HepG2 (cell line): ENCODE data around the gene CBX2. TPM values are rescaled to one million over a fixed set of nuclear protein-coding genes. Genes with fewer than 3 reads are reported as not detected.

Experiments used
- FOXM1 ChIP-seq: sonication (generic); formaldehyde crosslinking; IDR thresholded peaks from 2 replicates; pipeline ENCODE4 v1.5.0; 2020; ENCODE audit warnings: missing genetic modification reagents
- GMEB1 ChIP-seq: sonication (generic); formaldehyde crosslinking; IDR thresholded peaks from 2 replicates; pipeline ENCODE4 v1.5.1; 2020; ENCODE audit warnings: missing genetic modification reagents, mild to moderate bottlenecking, borderline replicate concordance
- HCFC1 ChIP-seq: fragments of 150-350 bp; IDR thresholded peaks from 2 replicates; pipeline ENCODE4 v1.6.1; 2014; ENCODE audit warnings: low read depth, low read length
- KLF12 ChIP-seq: sonication (generic); formaldehyde crosslinking; IDR thresholded peaks from 2 replicates; pipeline ENCODE4 v1.4.0; 2020; ENCODE audit warnings: missing genetic modification reagents, borderline replicate concordance
- KLF6 ChIP-seq: IDR thresholded peaks from 2 replicates; pipeline ENCODE4 v1.8.0; 2016; ENCODE audit warnings: missing biosample characterization, missing genetic modification reagents
- MED8 ChIP-seq: sonication (generic); formaldehyde crosslinking; IDR thresholded peaks from 2 replicates; pipeline ENCODE4 v1.8.1; 2023; ENCODE audit warnings: mild to moderate bottlenecking, missing genetic modification reagents; ENCODE audit not compliant: insufficient replicate concordance
- MLXIP ChIP-seq: sonication (generic); formaldehyde crosslinking; IDR thresholded peaks from 2 replicates; pipeline ENCODE4 v1.9.0; 2021; ENCODE audit warnings: missing genetic modification reagents, borderline replicate concordance
- MZF1 ChIP-seq: sonication (generic); formaldehyde crosslinking; IDR thresholded peaks from 2 replicates; pipeline ENCODE4 v1.8.1; 2023; ENCODE audit warnings: mild to moderate bottlenecking, missing genetic modification reagents, borderline replicate concordance
- NKX3-1 ChIP-seq: sonication (generic); formaldehyde crosslinking; IDR thresholded peaks from 2 replicates; pipeline ENCODE4 v1.5.0; 2020; ENCODE audit warnings: missing genetic modification reagents
- SNAI1 ChIP-seq: sonication (generic); formaldehyde crosslinking; IDR thresholded peaks from 2 replicates; pipeline ENCODE4 v1.5.0; 2020; ENCODE audit warnings: mild to moderate bottlenecking, missing genetic modification reagents, borderline replicate concordance
- SRSF9 ChIP-seq: fragments of 200-400 bp; formaldehyde crosslinking; IDR thresholded peaks from 2 replicates; pipeline ENCODE4 v1.6.1; 2018; ENCODE audit warnings: borderline replicate concordance, mild to moderate bottlenecking, low read depth, low read length; ENCODE audit not compliant: insufficient read depth, poor library complexity, severe bottlenecking
- TRAFD1 ChIP-seq: sonication (generic); formaldehyde crosslinking; IDR thresholded peaks from 2 replicates; pipeline ENCODE4 v1.5.1; 2020; ENCODE audit warnings: missing genetic modification reagents, mild to moderate bottlenecking, borderline replicate concordance
- ZBTB43 ChIP-seq: sonication (generic); formaldehyde crosslinking; conservative IDR thresholded peaks from 2 replicates; pipeline ENCODE4 v1.4.0; 2020; ENCODE audit warnings: missing genetic modification reagents
- ZC3H13 ChIP-seq: sonication (generic); formaldehyde crosslinking; IDR thresholded peaks from 2 replicates; pipeline ENCODE4 v1.8.1; 2023; ENCODE audit warnings: mild to moderate bottlenecking, missing genetic modification reagents, moderate library complexity
- ZFY ChIP-seq: sonication (generic); formaldehyde crosslinking; IDR thresholded peaks from 2 replicates; pipeline ENCODE4 v1.4.0; 2020; ENCODE audit warnings: missing genetic modification reagents
- ZFYVE20 ChIP-seq: sonication (generic); formaldehyde crosslinking; IDR thresholded peaks from 2 replicates; pipeline ENCODE4 v1.8.0; 2023; ENCODE audit warnings: low read depth, mild to moderate bottlenecking, moderate library complexity, missing genetic modification reagents, borderline replicate concordance
- ZNF207 ChIP-seq: fragments of 450-650 bp; IDR thresholded peaks from 2 replicates; pipeline ENCODE4 v1.6.1; 2016; ENCODE audit warnings: antibody characterized with exemption, borderline replicate concordance
- ZNF33A ChIP-seq: sonication (generic); formaldehyde crosslinking; IDR thresholded peaks from 2 replicates; pipeline ENCODE4 v1.5.1; 2020; ENCODE audit warnings: missing genetic modification reagents, mild to moderate bottlenecking, moderate library complexity, borderline replicate concordance
- ZNF546 ChIP-seq: sonication (generic); formaldehyde crosslinking; conservative IDR thresholded peaks from 2 replicates; pipeline ENCODE4 v1.8.1; 2023; ENCODE audit warnings: mild to moderate bottlenecking, missing genetic modification reagents
- ZNF550 ChIP-seq: sonication (generic); formaldehyde crosslinking; IDR thresholded peaks from 2 replicates; pipeline ENCODE4 v1.4.0; 2020; ENCODE audit warnings: mild to moderate bottlenecking, missing genetic modification reagents, borderline replicate concordance
- ZSCAN20 ChIP-seq: sonication (generic); formaldehyde crosslinking; IDR thresholded peaks from 2 replicates; pipeline ENCODE4 v1.4.0; 2020; ENCODE audit warnings: missing genetic modification reagents, mild to moderate bottlenecking, borderline replicate concordance
- polyA plus RNA-seq, 8 experiments: library from polyadenylated mRNA; depleted of rRNA in 3 of 8; stranded (reverse) in 7 of 8; unstranded in 1 of 8; fragments of >200 nt; fragmentation: Illumina TruSeq in 4 of 8; extraction: Trizol in 4 of 8; gene quantifications; 2 replicates each; pipeline versions ENCODE4 v1.2.1 to v1.2.3, GENCODE V29; 2011 to 2016; ENCODE audit warnings: low read depth in 4 of 8, missing spikeins in 1 of 8, mixed read lengths in 1 of 8; ENCODE audit not compliant: insufficient read depth in 1 of 8
- total RNA-seq, 5 experiments: library from RNA; depleted of rRNA; stranded (reverse); fragments of >200 nt; fragmentation: Illumina TruSeq; extraction: Trizol; gene quantifications; 2 replicates each; pipeline ENCODE4 v1.2.3, GENCODE V29; 2016; ENCODE audit warnings: low read depth in 1 of 5

CBX2 gene
- total and polyA plus RNA-seq, 2 of the 13 experiments (the other 11 are each of a cell fraction or from before 2014, with no cell fraction given): 14.5 to 31.1 TPM

GRCh38 chr17:79732804-79733691 lies 44.9 kb upstream of the CBX2 start (continued):
- TF ChIP-seq GMEB1 (peak; percentile 50; the same call in 1 of the 2 replicates), NKX3-1 (no peak), MED8 (CRISPR knock-in tag) (no peak), ZNF550 (CRISPR knock-in tag) (no peak), KLF12 (CRISPR knock-in tag) (peak; percentile 61; the same call in 1 of the 2 replicates), ZC3H13 (CRISPR knock-in tag) (peak; percentile 49; the same call in 1 of the 2 replicates), MLXIP (CRISPR knock-in tag) (no peak), ZBTB43 (CRISPR knock-in tag) (no peak), ZFY (peak; percentile 48), HCFC1 (no peak), SNAI1 (no peak), FOXM1 (CRISPR knock-in tag) (no peak), ZNF546 (CRISPR knock-in tag) (no peak), ZNF33A (no peak), SRSF9 (no peak), KLF6 (no peak), ZFYVE20 (CRISPR knock-in tag) (no peak), MZF1 (CRISPR knock-in tag) (no peak), ZNF207 (no peak), ZSCAN20 (CRISPR knock-in tag) (no peak), TRAFD1 (no peak)
